GM21390 (cell line): Measurements from ENCODE around the gene SLC22A25.
"Not testable (repeated sequence)": the region's sequence is repeated elsewhere in the genome, so short reads cannot be mapped to it uniquely, and the experiment has no call there.

Source experiments
- ATAC-seq: cut with Tn5 transposase; IDR thresholded peaks from one replicate; pipeline ENCODE4 v1.9.1; 2021; ENCODE audit not compliant: unreplicated experiment

Gene SLC22A25

GRCh38 chr11:63235471-63236461, 7.6 kb downstream of the SLC22A25 start:
- ATAC-seq: not testable (repeated sequence)

- ATAC-seq: no peak
These were observed 13.6 kb downstream of the SLC22A25 start for GRCh38 chr11:63229815-63230214.

GRCh38 chr11:63227521-63228107, 15.8 kb downstream of the SLC22A25 start:
- ATAC-seq: no peak

GRCh38 chr11:63226488-63227114, 16.8 kb downstream of the SLC22A25 start:
- ATAC-seq: no peak

- no peak for ATAC-seq
These were observed 29.3 kb downstream of the SLC22A25 start for GRCh38 chr11:63214093-63214492.

- no peak for ATAC-seq
These were observed 30.7 kb downstream of the SLC22A25 start for GRCh38 chr11:63212742-63213141.

- ATAC-seq: no peak
These were observed 33.3 kb downstream of the SLC22A25 start for GRCh38 chr11:63210111-63210510.
